SK-N-MC (cell line): ENCODE data around the gene KRT38.
"Not testable (repeated sequence)": the region's sequence is repeated elsewhere in the genome, so short reads cannot be mapped to it uniquely, and the experiment has no call there.

Experiments
- DNase-seq: peaks from one replicate; pipeline ENCODE4 v3.0.0-alpha.2; 2011; ENCODE audit warnings: low read depth, low spot score
- H3K27ac ChIP-seq: fragments of 200-600 bp; sonication (generic); 2 replicates; pipeline ENCODE4 v1.5.1; 2016; ENCODE audit warnings: mixed run types
- H3K36me3 ChIP-seq: fragments of 200-600 bp; sonication (generic); 2 replicates; pipeline ENCODE4 v1.6.1; 2017; ENCODE audit warnings: antibody characterized with exemption, low read length, mixed read lengths; ENCODE audit not compliant: insufficient read depth
- H3K4me3 ChIP-seq: fragments of 200-600 bp; sonication (generic); 2 replicates; pipeline ENCODE4 v1.5.1; 2016
- H3K9ac ChIP-seq: fragments of 200-600 bp; sonication (generic); 2 replicates; pipeline ENCODE4 v1.8.0; 2017; ENCODE audit warnings: mixed run types, mixed read lengths; ENCODE audit not compliant: insufficient read length
- H3K9me3 ChIP-seq: fragments of 200-600 bp; sonication (generic); 2 replicates; pipeline ENCODE4 v1.6.1; 2017; ENCODE audit warnings: low read depth, mild to moderate bottlenecking, antibody characterized with exemption, low read length, moderate library complexity, mixed read lengths
- EZH2 ChIP-seq: fragments of 200-600 bp; sonication (generic); IDR thresholded peaks from one replicate; pipeline ENCODE4 v1.6.1; 2017; ENCODE audit warnings: antibody characterized with exemption
- FOXP2 ChIP-seq: optimal IDR thresholded peaks from 2 replicates; pipeline ENCODE3; 2011; ENCODE audit warnings: mild to moderate bottlenecking, moderate library complexity; ENCODE audit not compliant: insufficient read depth; ENCODE audit errors: extremely low read length, control extremely low read depth
- POLR2AphosphoS5 ChIP-seq: IDR thresholded peaks from 2 replicates; pipeline ENCODE4 v1.6.1; 2012; ENCODE audit warnings: mild to moderate bottlenecking, low read depth, low read length, borderline replicate concordance

Gene KRT38

DNA sequence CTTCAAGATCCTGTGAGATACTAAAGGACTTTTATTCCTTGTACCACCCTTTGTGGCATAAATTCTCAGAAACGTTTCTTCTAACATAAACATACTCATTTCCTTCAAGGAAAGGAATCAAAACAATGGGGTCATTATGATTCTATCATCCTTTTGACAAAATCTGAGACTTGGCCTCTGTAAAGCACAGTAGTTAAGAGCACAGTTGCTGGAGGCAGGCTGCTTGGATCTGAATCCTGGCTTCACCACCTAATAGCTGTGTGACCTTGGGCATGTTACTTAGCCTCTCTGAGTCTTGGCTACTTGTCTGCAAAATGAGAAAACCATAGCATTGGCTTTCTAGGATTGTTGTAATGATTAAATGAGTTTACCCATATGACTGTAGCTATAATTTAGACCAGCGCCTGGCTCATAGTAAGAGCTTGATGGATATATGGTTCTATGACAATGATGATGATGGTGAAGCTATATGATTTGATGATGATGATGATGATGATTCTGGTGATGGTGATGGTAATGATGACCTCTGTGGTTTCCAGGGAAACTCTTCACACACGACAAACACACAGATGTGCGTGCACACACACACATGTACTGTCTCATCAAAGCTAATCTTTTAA, 37.3 kb downstream of the KRT38 start:
- no peak overlapping the region for H3K27ac ChIP-seq
- DNase-seq = no peak

DNA sequence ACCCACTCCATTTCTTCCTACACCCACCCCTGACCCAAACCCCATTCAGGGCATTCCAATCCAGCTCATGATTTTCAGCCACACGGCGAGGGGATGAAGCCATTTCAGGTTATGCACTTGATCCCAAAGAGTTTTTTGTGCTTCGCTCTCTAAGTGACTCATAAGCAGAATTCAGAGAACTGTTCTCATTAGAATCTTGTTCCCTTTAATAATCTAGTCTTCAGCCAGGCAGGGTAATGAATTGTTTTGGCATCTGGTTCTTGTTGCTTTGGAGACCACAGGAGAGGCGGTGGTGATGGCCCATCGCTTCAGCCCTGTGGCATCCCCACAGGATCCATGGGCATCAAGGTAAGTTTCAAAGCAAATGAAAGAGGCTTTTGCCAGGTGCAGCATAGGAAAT, 38.6 kb downstream of the KRT38 start:
- Histone ChIP-seq H3K27ac (no peak overlapping the region), H3K4me3 (no peak overlapping the region), H3K9me3 (no peaks in the 10 kb centered on the region), H3K36me3 (no peaks in the 10 kb centered on the region), H3K9ac (no peak overlapping the region)
- TF ChIP-seq POLR2AphosphoS5 = no peak
- TF ChIP-seq FOXP2 = no peak
- TF ChIP-seq EZH2 = no peak
- no peak for DNase-seq

More for the DNA sequence above, 37.3 kb downstream of the KRT38 start:
- no peaks in the 10 kb centered on the region for H3K9me3 ChIP-seq
- H3K4me3 ChIP-seq = no peak overlapping the region
- no peak for TF ChIP-seq EZH2
- no peak for TF ChIP-seq POLR2AphosphoS5
- no peak for TF ChIP-seq FOXP2
- no peak overlapping the region for H3K9ac ChIP-seq
- no peaks in the 10 kb centered on the region for H3K36me3 ChIP-seq

DNA sequence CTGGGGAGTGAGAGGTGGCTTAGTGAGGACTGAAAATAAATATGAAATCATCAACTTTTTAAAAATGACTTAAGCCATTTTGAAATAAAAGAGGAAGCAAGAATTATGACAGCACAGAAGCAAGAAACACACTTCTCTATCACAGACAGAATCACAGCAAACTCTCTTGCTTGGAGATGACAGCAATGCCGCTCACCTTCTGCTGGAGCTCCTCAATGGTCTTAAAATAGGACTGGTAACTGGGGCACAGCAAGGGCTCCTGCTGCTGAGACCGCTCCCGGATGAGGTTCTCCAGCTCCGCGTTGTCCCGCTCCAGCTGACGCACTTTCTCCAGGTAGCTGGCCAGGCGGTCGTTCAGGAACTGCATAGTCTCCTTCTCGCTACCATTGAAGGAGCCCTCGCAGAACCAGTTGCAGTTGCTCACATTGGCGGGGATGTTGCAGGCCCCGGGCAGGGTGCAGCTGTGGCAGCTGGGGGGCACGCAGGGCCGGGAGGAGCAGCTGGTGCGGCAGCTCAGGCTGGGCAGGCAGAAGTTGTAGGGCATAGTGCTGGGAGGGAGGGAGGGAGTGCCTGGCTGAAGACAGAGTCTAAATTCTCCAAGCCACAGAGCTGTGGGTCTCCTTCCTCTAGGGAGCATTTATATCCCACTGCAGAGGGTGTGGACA, 43.7 kb downstream of the KRT38 start, which contains the start of gene KRT31:
Gene KRT31, minus strand, starts transcription at position 613 of the 665 bp plus-strand sequence. Its CDS starts 69 bp downstream, at position 544.
- DNase-seq = no peak
- no peaks in the 10 kb centered on the region for H3K9me3 ChIP-seq

DNA sequence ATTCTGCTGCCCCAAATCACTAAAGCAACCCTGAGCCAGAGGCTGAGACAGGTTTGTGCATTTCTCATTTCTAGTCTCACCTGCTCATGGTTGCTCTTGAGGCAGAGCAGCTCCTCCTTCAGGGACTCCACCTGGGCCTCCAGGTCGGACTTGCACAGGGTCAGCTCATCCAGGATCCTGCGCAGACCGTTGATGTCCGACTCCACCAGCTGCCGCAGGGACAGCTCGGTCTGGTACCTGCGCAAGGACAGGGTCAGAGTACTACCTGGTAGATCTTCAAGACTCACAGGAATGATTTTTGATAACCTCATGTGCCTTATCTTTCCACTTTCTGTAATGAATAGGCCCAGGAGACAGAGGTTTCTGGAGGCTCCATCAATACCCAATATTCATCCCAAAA, 44.4 kb downstream of the KRT38 start:
- no peaks in the 10 kb centered on the region for H3K36me3 ChIP-seq
- H3K4me3 ChIP-seq = no peak overlapping the region
- TF ChIP-seq FOXP2 (no peak), EZH2 (no peak), POLR2AphosphoS5 (no peak)
- no peak overlapping the region for H3K27ac ChIP-seq
- no peak overlapping the region for H3K9ac ChIP-seq
- DNase-seq = no peak
- H3K9me3 ChIP-seq = no peaks in the 10 kb centered on the region

More for the DNA sequence above, 43.7 kb downstream of the KRT38 start, which contains the start of gene KRT31:
- Histone ChIP-seq H3K27ac (no peak within 1 kb of the TSS), H3K4me3 (no peak within 1 kb of the TSS), H3K9ac (no peak within 1 kb of the TSS), H3K36me3 (no peaks in the 10 kb centered on the region)
- TF ChIP-seq FOXP2 (no peak), EZH2 (no peak), POLR2AphosphoS5 (no peak)

DNA sequence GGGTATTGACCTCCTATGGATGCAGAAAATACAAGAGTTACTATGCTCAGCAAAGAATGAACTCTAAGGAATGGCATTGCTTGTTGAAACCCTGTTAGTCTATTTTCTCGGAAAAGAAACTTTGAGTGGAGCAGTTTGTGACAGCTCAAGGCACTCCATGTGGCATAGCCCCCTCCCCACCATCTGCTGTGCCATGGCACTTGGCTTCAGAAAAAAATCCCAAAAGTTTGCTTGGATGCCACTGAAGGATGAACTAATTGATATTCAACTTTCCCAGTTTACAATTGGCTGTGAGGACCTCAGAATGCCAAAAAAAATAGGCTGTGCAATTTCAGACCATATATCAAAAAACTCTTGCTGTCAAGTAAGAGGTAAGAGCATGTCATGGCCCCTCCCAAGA, 45.2 kb downstream of the KRT38 start:
- H3K27ac ChIP-seq = no peak overlapping the region
- H3K36me3 ChIP-seq = no peaks in the 10 kb centered on the region
- H3K4me3 ChIP-seq = no peak overlapping the region
- no peaks in the 10 kb centered on the region for H3K9me3 ChIP-seq
- H3K9ac ChIP-seq = no peak overlapping the region
- DNase-seq = no peak
- no peak for TF ChIP-seq EZH2
- no peak for TF ChIP-seq POLR2AphosphoS5
- TF ChIP-seq FOXP2 = no peak

DNA sequence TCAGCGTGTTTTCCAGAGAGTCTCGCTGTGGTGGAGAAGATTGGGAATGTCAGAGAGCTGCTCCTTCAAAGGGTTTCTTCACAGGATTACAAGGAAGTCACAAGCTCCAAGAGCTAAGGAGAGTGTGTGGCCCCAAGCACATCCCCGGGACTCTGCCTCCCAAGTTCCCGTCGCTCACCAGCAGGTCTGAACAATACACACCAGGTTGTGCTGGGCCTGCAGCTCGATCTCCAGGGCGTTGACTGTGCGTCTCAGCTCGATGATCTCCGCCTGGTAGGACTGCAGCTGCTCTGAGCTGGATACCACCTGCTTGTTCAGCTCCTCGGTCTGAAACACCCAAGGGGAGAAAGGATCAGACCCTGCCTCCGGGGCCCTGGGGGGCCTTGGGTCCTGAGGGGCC, 45.7 kb downstream of the KRT38 start:
- not testable (repeated sequence) for H3K9me3 ChIP-seq, H3K4me3 ChIP-seq, H3K9ac ChIP-seq, H3K27ac ChIP-seq, H3K36me3 ChIP-seq, DNase-seq

DNA sequence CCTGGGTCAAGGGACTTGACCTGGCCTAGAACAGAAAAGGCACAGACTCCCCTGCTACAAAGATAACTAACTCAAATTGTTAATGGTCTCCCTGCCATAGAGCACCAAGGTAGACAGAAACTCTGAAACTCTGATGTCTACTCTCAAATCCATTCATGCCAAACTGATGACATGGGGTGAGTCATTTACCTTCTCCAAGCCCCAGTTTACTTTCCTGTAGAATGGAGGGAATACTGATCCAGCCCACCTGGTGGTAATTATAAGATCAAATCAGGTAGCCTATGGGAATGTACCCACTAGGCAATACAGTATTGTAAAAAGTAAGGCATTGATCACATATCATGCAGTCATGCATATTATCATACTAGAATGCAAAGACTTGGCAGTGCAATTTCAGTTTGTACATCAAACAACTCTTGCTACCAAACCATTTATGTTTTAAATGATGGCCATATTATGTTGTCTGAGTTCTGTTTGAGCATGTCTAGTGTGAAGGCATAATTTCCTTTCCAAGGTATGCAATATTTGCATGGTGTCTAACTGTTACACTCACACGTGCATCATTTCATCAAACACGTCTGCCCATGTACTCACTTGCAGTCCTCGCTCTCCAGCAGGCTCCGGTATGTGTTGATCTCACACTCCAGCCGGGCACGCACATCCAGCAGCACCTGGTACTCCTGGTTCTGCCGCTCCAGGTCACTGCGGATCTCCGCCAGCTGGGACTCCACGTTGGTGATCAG, 46.4 kb downstream of the KRT38 start:
- H3K9me3 ChIP-seq = no peaks in the 10 kb centered on the region
- TF ChIP-seq FOXP2 (no peak), POLR2AphosphoS5 (no peak), EZH2 (no peak)
- H3K36me3 ChIP-seq = no peaks in the 10 kb centered on the region
- no peak for DNase-seq
- no peak overlapping the region for H3K27ac ChIP-seq
- H3K9ac ChIP-seq = no peak overlapping the region
- H3K4me3 ChIP-seq = no peak overlapping the region

DNA sequence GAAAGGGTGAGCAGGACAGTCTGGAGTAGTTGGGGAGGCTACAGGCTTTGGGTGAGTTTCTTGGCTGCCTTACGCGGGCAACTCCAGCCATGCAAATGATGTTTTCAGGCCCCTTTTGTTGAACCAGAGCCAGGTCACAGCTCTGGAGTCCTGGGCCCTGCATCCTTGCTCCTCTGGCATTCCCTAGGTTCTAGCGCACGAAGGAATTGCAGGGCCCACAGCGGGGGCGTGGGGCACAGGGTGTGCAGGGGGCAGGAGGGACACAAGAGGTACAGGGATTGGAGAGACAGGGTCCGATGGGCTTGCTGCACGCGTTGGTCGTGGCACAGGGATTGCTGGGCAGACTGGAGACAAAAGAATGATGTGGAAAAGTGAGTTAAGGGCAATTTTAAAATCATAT, 47.0 kb downstream of the KRT38 start:
- Histone ChIP-seq H3K9me3 (no peaks in the 10 kb centered on the region), H3K4me3 (no peak overlapping the region), H3K36me3 (no peaks in the 10 kb centered on the region), H3K27ac (no peak overlapping the region), H3K9ac (no peak overlapping the region)
- no peak for DNase-seq
- TF ChIP-seq POLR2AphosphoS5 = no peak
- no peak for TF ChIP-seq FOXP2
- TF ChIP-seq EZH2 = no peak

DNA sequence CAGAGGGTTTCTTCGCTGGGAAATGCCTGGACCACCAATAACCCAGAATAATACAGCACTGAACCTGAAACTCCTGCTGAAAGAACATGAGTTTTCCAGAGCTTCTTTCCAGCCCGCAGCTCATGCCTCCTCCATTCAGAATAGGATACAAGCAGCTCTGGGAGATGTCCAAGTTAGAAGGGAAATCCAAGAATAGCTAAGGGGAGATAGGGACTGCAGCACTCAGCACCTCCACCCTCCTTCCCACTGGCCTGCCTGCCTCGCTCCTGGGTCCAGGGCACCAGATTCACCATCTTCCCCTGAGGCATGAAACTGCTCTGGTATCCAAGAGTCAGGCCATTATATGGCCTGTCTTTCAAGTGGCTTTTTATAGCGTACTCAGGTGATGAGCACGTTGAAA, 47.5 kb downstream of the KRT38 start:
- Histone ChIP-seq H3K4me3 (no peak overlapping the region), H3K27ac (no peak overlapping the region), H3K36me3 (no peaks in the 10 kb centered on the region), H3K9ac (no peak overlapping the region), H3K9me3 (no peaks in the 10 kb centered on the region)
- DNase-seq = no peak
- TF ChIP-seq POLR2AphosphoS5 = no peak
- no peak for TF ChIP-seq FOXP2
